Measurements from ENCODE around the gene MAN1A2. TPM values are rescaled to one million over a fixed set of nuclear protein-coding genes. Genes with fewer than 3 reads are reported as not detected.

The MAN1A2 gene
- polyA plus RNA-seq, 3 donors: 4.0 to 10.5 (median 7.2) TPM

DNA sequence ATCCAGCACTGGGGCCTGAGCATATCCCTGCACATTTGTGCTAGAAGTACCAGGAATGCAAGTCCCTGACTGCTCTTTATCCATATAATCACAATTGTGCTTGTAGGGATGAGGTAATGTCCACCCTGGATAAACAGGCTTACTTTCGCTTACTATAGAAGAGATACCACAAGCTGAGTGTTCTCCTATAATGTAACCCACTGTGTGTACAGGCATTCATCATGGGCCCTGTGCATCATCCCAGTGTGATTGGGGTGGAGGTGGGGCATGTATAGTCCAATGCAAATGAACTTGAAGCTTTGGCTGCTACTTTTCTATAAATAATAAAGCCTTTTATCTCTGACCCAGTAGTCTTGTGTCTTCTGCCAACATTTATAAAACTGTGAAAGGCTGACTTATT lies 69.3 kb downstream of the MAN1A2 start:
- H3K9ac ChIP-seq (ENCODE audit: insufficient read depth, low read length, poor library complexity, severe bottlenecking): no peak overlapping the region
- H3K4me3 ChIP-seq (replicated peaks in 1 of 3; ENCODE audit: low read depth in 2 of 3, low read length in 3 of 3): no peak overlapping the region
- intact Hi-C loops (cut with micrococcal nuclease): no loop called here
- Mint-ChIP-seq H3K4me1 (no peaks in the 10 kb centered on the region), H3K27ac (no peak overlapping the region), H3K27me3 (ENCODE audit: low read depth in 3 of 3) (no peaks in the 10 kb centered on the region), H3K36me3 (peaks cover 2 to 4% of the 10 kb centered on the region in 2 donors), H3K9me3 (no peaks in the 10 kb centered on the region), H3K4me3 (no peak overlapping the region)
- no peaks in the 10 kb centered on the region for H3K4me1 ChIP-seq (ENCODE audit: control insufficient read depth in 1 of 2, insufficient read depth in 2 of 2, low read length in 2 of 2)
- H3K27me3 ChIP-seq (ENCODE audit: control insufficient read depth in 2 of 2, insufficient read depth in 2 of 2, low read length in 2 of 2): no peaks in the 10 kb centered on the region
- no peak for TF ChIP-seq CTCF (IDR thresholded peaks at IDR 0.05)
- H3K36me3 ChIP-seq (replicated peaks in 1 of 2; ENCODE audit: control insufficient read depth in 1 of 2, insufficient read depth in 2 of 2, low read length in 2 of 2): no peaks in the 10 kb centered on the region
- WGBS (ENCODE audit: insufficient coverage): no CpG with 5 or more reads among the region's 1 CpG
- no peak for DNase-seq
- H3K4me2 ChIP-seq (replicated peaks; ENCODE audit: extremely low read depth, low read length, poor library complexity, severe bottlenecking): no peak overlapping the region
- H3K9me3 ChIP-seq (replicated peaks in 1 of 2; ENCODE audit: control insufficient read depth in 1 of 2, insufficient read depth in 1 of 2, low read length in 2 of 2): no peaks in the 10 kb centered on the region
- H4K20me1 ChIP-seq (ENCODE audit: insufficient read depth, low read length): no peaks in the 10 kb centered on the region
- H3K79me2 ChIP-seq (ENCODE audit: insufficient read depth, low read length): no peaks in the 10 kb centered on the region
- H2AFZ ChIP-seq (ENCODE audit: insufficient read depth, low read depth, low read length, poor library complexity, severe bottlenecking): no peak overlapping the region
- no peak overlapping the region for H3K27ac ChIP-seq (ENCODE audit: low read depth in 1 of 2, low read length in 2 of 2)

GRCh38 chr1:117447661-117448060 lies 80.4 kb downstream of the MAN1A2 start:
- Histone ChIP-seq H3K79me2 (ENCODE audit: insufficient read depth, low read length) (no peaks in the 10 kb centered on the region), H4K20me1 (ENCODE audit: insufficient read depth, low read length) (no peaks in the 10 kb centered on the region), H3K27me3 (ENCODE audit: control insufficient read depth in 2 of 2, insufficient read depth in 2 of 2, low read length in 2 of 2) (no peaks in the 10 kb centered on the region), H3K4me2 (replicated peaks; ENCODE audit: extremely low read depth, low read length, poor library complexity, severe bottlenecking) (no peak overlapping the region), H3K9ac (ENCODE audit: insufficient read depth, low read length, poor library complexity, severe bottlenecking) (no peak overlapping the region), H3K27ac (ENCODE audit: low read depth in 1 of 2, low read length in 2 of 2) (no peak overlapping the region), H3K36me3 (replicated peaks in 1 of 2; ENCODE audit: control insufficient read depth in 1 of 2, insufficient read depth in 2 of 2, low read length in 2 of 2) (peaks cover 3 to 30% of the 10 kb centered on the region in 2 donors), H3K9me3 (replicated peaks in 1 of 2; ENCODE audit: control insufficient read depth in 1 of 2, insufficient read depth in 1 of 2, low read length in 2 of 2) (peaks cover 6 to 20% of the 10 kb centered on the region in 2 donors), H3K4me3 (replicated peaks in 1 of 3; ENCODE audit: low read depth in 2 of 3, low read length in 3 of 3) (no peak overlapping the region), H2AFZ (ENCODE audit: insufficient read depth, low read depth, low read length, poor library complexity, severe bottlenecking) (no peak overlapping the region), H3K4me1 (ENCODE audit: control insufficient read depth in 1 of 2, insufficient read depth in 2 of 2, low read length in 2 of 2) (no peaks in the 10 kb centered on the region)
- H3K36me3 Mint-ChIP-seq: peaks cover 35 to 73% of the 10 kb centered on the region in 2 donors
- peaks cover 0 to 1% (median 0%) of the 10 kb centered on the region in 3 donors for H3K27me3 Mint-ChIP-seq (ENCODE audit: low read depth in 3 of 3)
- no peak for TF ChIP-seq CTCF (IDR thresholded peaks at IDR 0.05)
- peaks cover 16 to 37% (median 21%) of the 10 kb centered on the region in 7 donors for H3K9me3 Mint-ChIP-seq
- no peak for DNase-seq
- 86% methylated on average over 1 of the region's 2 CpGs for whole genome bisulfite sequencing (ENCODE audit: insufficient coverage)
- H3K4me3 Mint-ChIP-seq: no peak overlapping the region
- no peaks in the 10 kb centered on the region for H3K4me1 Mint-ChIP-seq
- no peak overlapping the region for H3K27ac Mint-ChIP-seq
- intact Hi-C loops (cut with micrococcal nuclease): no loop called here
